HUES48 (cell line): ENCODE data around the gene PTEN.
A peak's percentile ranks its signal among the peaks of the same experiment; 100 is the strongest.

Experiments
- H3K27ac ChIP-seq: one replicate; pipeline ENCODE4 v1.7.0; 2013; ENCODE audit warnings: low read depth, low read length, inconsistent platforms
- H3K27me3 ChIP-seq: 2 replicates; pipeline ENCODE4 v1.6.1; 2013; ENCODE audit warnings: mild to moderate bottlenecking, low read length; ENCODE audit not compliant: control insufficient read depth, insufficient read depth
- H3K36me3 ChIP-seq: 2 replicates; pipeline ENCODE4 v1.6.1; 2013; ENCODE audit warnings: low read length; ENCODE audit not compliant: control insufficient read depth, insufficient read depth
- H3K4me1 ChIP-seq: 2 replicates; pipeline ENCODE4 v1.6.1; 2013; ENCODE audit warnings: mild to moderate bottlenecking, low read length; ENCODE audit not compliant: control insufficient read depth, insufficient read depth
- H3K4me3 ChIP-seq: 2 replicates; pipeline ENCODE4 v1.5.1; 2013; ENCODE audit warnings: mild to moderate bottlenecking, low read depth, low read length
- H3K9ac ChIP-seq: 2 replicates; pipeline ENCODE4 v1.6.1; 2013; ENCODE audit warnings: mild to moderate bottlenecking, low read depth, low read length, moderate library complexity
- H3K9me3 ChIP-seq: 2 replicates; pipeline ENCODE4 v1.6.1; 2013; ENCODE audit warnings: low read length; ENCODE audit not compliant: control insufficient read depth, insufficient read depth

Gene PTEN

GRCh38 chr10:87952612-87953011 lies 89.2 kb downstream of the PTEN start:
- Histone ChIP-seq H3K36me3 (peaks cover 22% of the 10 kb centered on the region), H3K27ac (no peak overlapping the region), H3K4me1 (no peaks in the 10 kb centered on the region; the same call in 1 of the 2 replicates)

GRCh38 chr10:87956055-87956454 lies 92.6 kb downstream of the PTEN start:
- H3K27me3 ChIP-seq = no peaks in the 10 kb centered on the region
- no peak overlapping the region for H3K27ac ChIP-seq
- H3K4me3 ChIP-seq = no peak overlapping the region
- H3K36me3 ChIP-seq = peaks cover 34% of the 10 kb centered on the region
- no peaks in the 10 kb centered on the region for H3K9me3 ChIP-seq
- peaks cover 7% of the 10 kb centered on the region; the same call in 1 of the 2 replicates for H3K4me1 ChIP-seq
- H3K9ac ChIP-seq = no peak overlapping the region

More at GRCh38 chr10:87952612-87953011, 89.2 kb downstream of the PTEN start:
- Histone ChIP-seq H3K27me3 (no peaks in the 10 kb centered on the region), H3K4me3 (no peak overlapping the region), H3K9ac (no peak overlapping the region), H3K9me3 (no peaks in the 10 kb centered on the region)

- Histone ChIP-seq H3K4me3 (no peak overlapping the region), H3K36me3 (peaks cover 40% of the 10 kb centered on the region), H3K27ac (no peak overlapping the region), H3K9me3 (no peaks in the 10 kb centered on the region), H3K9ac (no peak overlapping the region), H3K27me3 (no peaks in the 10 kb centered on the region), H3K4me1 (peaks cover 7% of the 10 kb centered on the region; the same call in 1 of the 2 replicates)
Measured at GRCh38 chr10:87957702-87958101, 94.3 kb downstream of the PTEN start.

- H3K27ac ChIP-seq = no peak overlapping the region
Measured at GRCh38 chr10:87960230-87960629, 96.8 kb downstream of the PTEN start.

GRCh38 chr10:87961314-87961713 lies 97.9 kb downstream of the PTEN start:
- Histone ChIP-seq H3K4me1 (peaks cover 7% of the 10 kb centered on the region; the same call in 1 of the 2 replicates), H3K27ac (no peak overlapping the region), H3K4me3 (no peak overlapping the region), H3K27me3 (no peaks in the 10 kb centered on the region), H3K36me3 (peaks cover 41% of the 10 kb centered on the region), H3K9me3 (no peaks in the 10 kb centered on the region), H3K9ac (no peak overlapping the region)

More at GRCh38 chr10:87960230-87960629, 96.8 kb downstream of the PTEN start:
- peaks cover 7% of the 10 kb centered on the region; the same call in 1 of the 2 replicates for H3K4me1 ChIP-seq
- H3K9ac ChIP-seq = no peak overlapping the region
- H3K36me3 ChIP-seq = peaks cover 45% of the 10 kb centered on the region
- no peaks in the 10 kb centered on the region for H3K27me3 ChIP-seq
- H3K9me3 ChIP-seq = no peaks in the 10 kb centered on the region
- H3K4me3 ChIP-seq = no peak overlapping the region

GRCh38 chr10:87966459-87966858 lies 103.0 kb downstream of the PTEN start:
- Histone ChIP-seq H3K27me3 (no peaks in the 10 kb centered on the region), H3K9ac (no peak overlapping the region), H3K4me3 (no peak overlapping the region), H3K4me1 (peaks cover 21% of the 10 kb centered on the region), H3K27ac (no peak overlapping the region), H3K9me3 (no peaks in the 10 kb centered on the region), H3K36me3 (peaks cover 21% of the 10 kb centered on the region)

GRCh38 chr10:87973635-87974034 lies 110.2 kb downstream of the PTEN start:
- Histone ChIP-seq H3K4me3 (peak overlapping the region; percentile 46), H3K9me3 (no peaks in the 10 kb centered on the region), H3K4me1 (peaks cover 80% of the 10 kb centered on the region)

GRCh38 chr10:87974130-87974529 lies 110.7 kb downstream of the PTEN start:
- no peaks in the 10 kb centered on the region for H3K27me3 ChIP-seq
- no peaks in the 10 kb centered on the region for H3K9me3 ChIP-seq
- H3K9ac ChIP-seq = peak overlapping the region; percentile 66
- peak overlapping the region; percentile 97 for H3K27ac ChIP-seq
- no peaks in the 10 kb centered on the region for H3K36me3 ChIP-seq
- peaks cover 80% of the 10 kb centered on the region for H3K4me1 ChIP-seq
- H3K4me3 ChIP-seq = peak overlapping the region; percentile 46

More at GRCh38 chr10:87973635-87974034, 110.2 kb downstream of the PTEN start:
- peak overlapping the region; percentile 66 for H3K9ac ChIP-seq
- peak overlapping the region; percentile 97 for H3K27ac ChIP-seq
- H3K36me3 ChIP-seq = no peaks in the 10 kb centered on the region
- H3K27me3 ChIP-seq = no peaks in the 10 kb centered on the region

- Histone ChIP-seq H3K27ac (peak overlapping the region; percentile 97), H3K4me1 (peaks cover 74% of the 10 kb centered on the region), H3K9ac (peak overlapping the region; percentile 66; the same call in 1 of the 2 replicates), H3K27me3 (no peaks in the 10 kb centered on the region), H3K36me3 (no peaks in the 10 kb centered on the region), H3K4me3 (peak overlapping the region; percentile 46; the same call in 1 of the 2 replicates), H3K9me3 (no peaks in the 10 kb centered on the region)
Measured at GRCh38 chr10:87974769-87975168, 111.3 kb downstream of the PTEN start.

GRCh38 chr10:87976101-87976743 lies 112.8 kb downstream of the PTEN start:
- peaks cover 61% of the 10 kb centered on the region for H3K4me1 ChIP-seq
- no peak overlapping the region for H3K4me3 ChIP-seq
- H3K27ac ChIP-seq = peak overlapping the region; percentile 97
- no peak overlapping the region for H3K9ac ChIP-seq
- H3K9me3 ChIP-seq = no peaks in the 10 kb centered on the region
- H3K36me3 ChIP-seq = no peaks in the 10 kb centered on the region
- no peaks in the 10 kb centered on the region for H3K27me3 ChIP-seq

- Histone ChIP-seq H3K4me1 (peaks cover 43% of the 10 kb centered on the region), H3K9me3 (no peaks in the 10 kb centered on the region), H3K27me3 (no peaks in the 10 kb centered on the region), H3K9ac (no peak overlapping the region), H3K36me3 (no peaks in the 10 kb centered on the region), H3K4me3 (no peak overlapping the region), H3K27ac (no peak overlapping the region)
Measured at GRCh38 chr10:87978166-87978565, 114.7 kb downstream of the PTEN start.
